Activated CD8-positive, alpha-beta T cell treated with anti-CD3 and anti-CD28 coated beads, Interleukin-2, amount 10 ng/mL, durations not matched to agents 7 days and 5 days (primary cell): ENCODE measurements around the gene MYO16. TPM values are rescaled to one million over a fixed set of nuclear protein-coding genes. Genes with fewer than 3 reads are reported as not detected.

Experiments
- ATAC-seq: fragments of 150-1000 bp; cut with Tn5 transposase; one replicate; pipeline ENCODE4 v1.10.0; 2021; ENCODE audit warnings: moderate library complexity
- CTCF ChIA-PET: fragments of 350-600 bp; sonication (Branson Sonifier 250); formaldehyde crosslinking; loops from one replicate; lab custom pipeline; 2021; ENCODE audit warnings: antibody characterized with exemption; lab: Charles Lee
- POLR2A ChIA-PET: fragments of 350-600 bp; sonication (Branson Sonifier 250); formaldehyde crosslinking; loops from one replicate; lab custom pipeline; 2021; ENCODE audit warnings: antibody characterized with exemption; lab: Charles Lee
- DNase-seq: peaks from one replicate; pipeline ENCODE4 v3.0.0-alpha.2; 2020
- H3K27ac Mint-ChIP-seq: one replicate; pipeline ENCODE4 v1.8.0; 2021; ENCODE audit warnings: mild to moderate bottlenecking, mixed read lengths
- H3K27me3 Mint-ChIP-seq: one replicate; pipeline ENCODE4 v1.8.0; 2021; ENCODE audit warnings: low read depth, mixed read lengths
- H3K36me3 Mint-ChIP-seq: one replicate; pipeline ENCODE4 v1.8.0; 2021; ENCODE audit warnings: low read depth, mixed read lengths
- H3K4me1 Mint-ChIP-seq: one replicate; pipeline ENCODE4 v1.8.0; 2021; ENCODE audit warnings: low read depth, mixed read lengths
- H3K4me3 Mint-ChIP-seq: one replicate; pipeline ENCODE4 v1.8.0; 2021; ENCODE audit warnings: mild to moderate bottlenecking, mixed read lengths
- H3K9me3 Mint-ChIP-seq: one replicate; pipeline ENCODE4 v1.8.0; 2022; ENCODE audit warnings: mixed read lengths; ENCODE audit not compliant: insufficient read depth
- total RNA-seq, 2 experiments: library from RNA; stranded (reverse); gene quantifications; one replicate each; pipeline ENCODE4 v1.2.3, GENCODE V29; 2021

Gene MYO16
- total RNA-seq, 2 experiments from 2014 or later, result not detected

GRCh38 chr13:108707584-108707983, 78.2 kb downstream of the MYO16 start:
- POLR2A ChIA-PET, result no interaction called here
- H3K4me1 Mint-ChIP-seq, result no peaks in the 10 kb centered on the region
- DNase-seq (no peak), ATAC-seq (no peak)
- H3K27me3 Mint-ChIP-seq, result no peaks in the 10 kb centered on the region
- no peak overlapping the region for H3K27ac Mint-ChIP-seq
- no peaks in the 10 kb centered on the region for H3K9me3 Mint-ChIP-seq
- H3K4me3 Mint-ChIP-seq, result no peak overlapping the region
- CTCF ChIA-PET, result no interaction called here
- no peaks in the 10 kb centered on the region for H3K36me3 Mint-ChIP-seq

GRCh38 chr13:108708921-108709320, 79.5 kb downstream of the MYO16 start:
- H3K27me3 Mint-ChIP-seq, result no peaks in the 10 kb centered on the region
- H3K9me3 Mint-ChIP-seq, result no peaks in the 10 kb centered on the region
- no peak for DNase-seq
- ATAC-seq, result no peak
- H3K36me3 Mint-ChIP-seq, result no peaks in the 10 kb centered on the region
- H3K4me1 Mint-ChIP-seq, result no peaks in the 10 kb centered on the region
- ChIA-PET POLR2A (no interaction called here), CTCF (no interaction called here)
- H3K4me3 Mint-ChIP-seq, result no peak overlapping the region
- H3K27ac Mint-ChIP-seq, result no peak overlapping the region

GRCh38 chr13:108711386-108711785, 82.0 kb downstream of the MYO16 start:
- ATAC-seq (no peak), DNase-seq (no peak)
- no peak overlapping the region for H3K27ac Mint-ChIP-seq
- no peaks in the 10 kb centered on the region for H3K4me1 Mint-ChIP-seq
- no peak overlapping the region for H3K4me3 Mint-ChIP-seq
- no peaks in the 10 kb centered on the region for H3K9me3 Mint-ChIP-seq
- H3K27me3 Mint-ChIP-seq, result no peaks in the 10 kb centered on the region
- POLR2A ChIA-PET, result no interaction called here
- CTCF ChIA-PET, result no interaction called here
- H3K36me3 Mint-ChIP-seq, result no peaks in the 10 kb centered on the region

- CTCF ChIA-PET, result no interaction called here
- H3K36me3 Mint-ChIP-seq, result no peaks in the 10 kb centered on the region
- ATAC-seq (no peak), DNase-seq (no peak)
- no peaks in the 10 kb centered on the region for H3K27me3 Mint-ChIP-seq
- no peak overlapping the region for H3K4me3 Mint-ChIP-seq
- no peaks in the 10 kb centered on the region for H3K9me3 Mint-ChIP-seq
- POLR2A ChIA-PET, result no interaction called here
- no peaks in the 10 kb centered on the region for H3K4me1 Mint-ChIP-seq
- H3K27ac Mint-ChIP-seq, result no peak overlapping the region
Measured at GRCh38 chr13:108725471-108725870, 96.1 kb downstream of the MYO16 start.

GRCh38 chr13:108728370-108728769, 99.0 kb downstream of the MYO16 start:
- no peak overlapping the region for H3K4me3 Mint-ChIP-seq
- no peaks in the 10 kb centered on the region for H3K36me3 Mint-ChIP-seq
- H3K4me1 Mint-ChIP-seq, result no peaks in the 10 kb centered on the region
- H3K27ac Mint-ChIP-seq, result no peak overlapping the region
- DNase-seq (no peak), ATAC-seq (no peak)
- H3K27me3 Mint-ChIP-seq, result no peaks in the 10 kb centered on the region
- H3K9me3 Mint-ChIP-seq, result no peaks in the 10 kb centered on the region
- ChIA-PET CTCF (no interaction called here), POLR2A (no interaction called here)

GRCh38 chr13:108733022-108733560, 103.7 kb downstream of the MYO16 start:
- Mint-ChIP-seq H3K27me3 (no peaks in the 10 kb centered on the region), H3K9me3 (no peaks in the 10 kb centered on the region), H3K4me3 (no peak overlapping the region), H3K27ac (no peak overlapping the region), H3K4me1 (no peaks in the 10 kb centered on the region), H3K36me3 (no peaks in the 10 kb centered on the region)
- CTCF ChIA-PET, result no interaction called here
- DNase-seq, result no peak
- POLR2A ChIA-PET, result no interaction called here
- ATAC-seq, result no peak

GRCh38 chr13:108734676-108735075, 105.3 kb downstream of the MYO16 start:
- Mint-ChIP-seq H3K9me3 (no peaks in the 10 kb centered on the region), H3K4me3 (no peak overlapping the region), H3K4me1 (no peaks in the 10 kb centered on the region), H3K27ac (no peak overlapping the region), H3K36me3 (no peaks in the 10 kb centered on the region), H3K27me3 (no peaks in the 10 kb centered on the region)
- POLR2A ChIA-PET, result no interaction called here
- ATAC-seq, result no peak
- no peak for DNase-seq
- CTCF ChIA-PET, result no interaction called here

- no peak for DNase-seq
- POLR2A ChIA-PET, result interaction anchor here (0.6 kb wide), 1 partner anchor 10 kb away, joined by 4 read pairs; no protein-coding TSS in a partner anchor
- CTCF ChIA-PET, result no interaction called here
- Mint-ChIP-seq H3K27me3 (no peaks in the 10 kb centered on the region), H3K4me3 (no peak overlapping the region), H3K4me1 (no peaks in the 10 kb centered on the region), H3K27ac (no peak overlapping the region), H3K36me3 (no peaks in the 10 kb centered on the region), H3K9me3 (no peaks in the 10 kb centered on the region)
- no peak for ATAC-seq
Measured at GRCh38 chr13:108741930-108742329, 112.5 kb downstream of the MYO16 start.

GRCh38 chr13:108742701-108743451, 113.5 kb downstream of the MYO16 start:
- ChIA-PET POLR2A (interaction anchor here (0.6 kb wide), 1 partner anchor 9 kb away, joined by 4 read pairs; no protein-coding TSS in a partner anchor), CTCF (no interaction called here)
- no peaks in the 10 kb centered on the region for H3K9me3 Mint-ChIP-seq
- H3K27me3 Mint-ChIP-seq, result no peaks in the 10 kb centered on the region
- ATAC-seq (no peak), DNase-seq (no peak)
- H3K27ac Mint-ChIP-seq, result no peak overlapping the region
- H3K36me3 Mint-ChIP-seq, result no peaks in the 10 kb centered on the region
- no peak overlapping the region for H3K4me3 Mint-ChIP-seq
- no peaks in the 10 kb centered on the region for H3K4me1 Mint-ChIP-seq

GRCh38 chr13:108743522-108743921, 114.1 kb downstream of the MYO16 start:
- no peak overlapping the region for H3K4me3 Mint-ChIP-seq
- H3K27ac Mint-ChIP-seq, result no peak overlapping the region
- no peaks in the 10 kb centered on the region for H3K4me1 Mint-ChIP-seq
- H3K9me3 Mint-ChIP-seq, result no peaks in the 10 kb centered on the region
- CTCF ChIA-PET, result no interaction called here
- H3K27me3 Mint-ChIP-seq, result no peaks in the 10 kb centered on the region
- DNase-seq, result no peak
- H3K36me3 Mint-ChIP-seq, result no peaks in the 10 kb centered on the region
- POLR2A ChIA-PET, result no interaction called here
- no peak for ATAC-seq

GRCh38 chr13:108747843-108748242, 118.4 kb downstream of the MYO16 start:
- H3K4me3 Mint-ChIP-seq, result no peak overlapping the region
- no peaks in the 10 kb centered on the region for H3K27me3 Mint-ChIP-seq
- H3K36me3 Mint-ChIP-seq, result no peaks in the 10 kb centered on the region
- H3K4me1 Mint-ChIP-seq, result no peaks in the 10 kb centered on the region
- ChIA-PET POLR2A (no interaction called here), CTCF (no interaction called here)
- no peak for ATAC-seq
- no peak for DNase-seq
- no peak overlapping the region for H3K27ac Mint-ChIP-seq
- H3K9me3 Mint-ChIP-seq, result no peaks in the 10 kb centered on the region

GRCh38 chr13:108752276-108752675, 122.9 kb downstream of the MYO16 start:
- Mint-ChIP-seq H3K9me3 (no peaks in the 10 kb centered on the region), H3K27me3 (no peaks in the 10 kb centered on the region), H3K4me1 (no peaks in the 10 kb centered on the region), H3K27ac (no peak overlapping the region), H3K36me3 (no peaks in the 10 kb centered on the region), H3K4me3 (no peak overlapping the region)
- ATAC-seq (no peak), DNase-seq (no peak)
- ChIA-PET POLR2A (interaction anchor here (0.7 kb wide), 1 partner anchor 10 kb away, joined by 4 read pairs; no protein-coding TSS in a partner anchor), CTCF (no interaction called here)
